Trophoblast cell (in vitro differentiated cells and primary cell): Measurements from ENCODE around the gene TACR2.

Experiments
- DNase-seq, 2 donors: peaks; one replicate each; pipeline ENCODE4 v3.0.0-alpha.2; 2016
- H2AFZ ChIP-seq: 2 replicates; pipeline ENCODE4 v1.6.1; 2013; ENCODE audit warnings: low read length, moderate library complexity, mild to moderate bottlenecking; ENCODE audit not compliant: insufficient read depth, poor library complexity
- H2AK5ac ChIP-seq: 2 replicates; pipeline ENCODE4 v1.6.1; 2013; ENCODE audit warnings: mild to moderate bottlenecking, low read length
- H2BK120ac ChIP-seq: 2 replicates; pipeline ENCODE4 v1.6.1; 2013; ENCODE audit warnings: low read length, mild to moderate bottlenecking, moderate library complexity; ENCODE audit not compliant: insufficient read depth, poor library complexity
- H2BK12ac ChIP-seq: 2 replicates; pipeline ENCODE4 v1.6.1; 2013; ENCODE audit warnings: mild to moderate bottlenecking, low read length, moderate library complexity
- H2BK5ac ChIP-seq: 2 replicates; pipeline ENCODE4 v1.6.1; 2013; ENCODE audit warnings: low read length, low read depth, moderate library complexity, mild to moderate bottlenecking; ENCODE audit not compliant: poor library complexity
- H3K14ac ChIP-seq: 2 replicates; pipeline ENCODE4 v1.6.1; 2013; ENCODE audit warnings: mild to moderate bottlenecking, low read length
- H3K18ac ChIP-seq: 2 replicates; pipeline ENCODE4 v1.6.1; 2013; ENCODE audit warnings: mild to moderate bottlenecking, low read length
- H3K23ac ChIP-seq: 2 replicates; pipeline ENCODE4 v1.6.1; 2013; ENCODE audit warnings: low read length
- H3K27ac ChIP-seq: 2 replicates; pipeline ENCODE4 v1.5.1; 2013; ENCODE audit warnings: low read depth, mild to moderate bottlenecking, inconsistent platforms, low read length, moderate library complexity
- H3K27me3 ChIP-seq: 2 replicates; pipeline ENCODE4 v1.6.1; 2013; ENCODE audit warnings: inconsistent platforms, mild to moderate bottlenecking, low read length, moderate library complexity; ENCODE audit not compliant: insufficient read depth
- H3K36me3 ChIP-seq, 2 experiments: 1 replicate in 1 of 2; 2 replicates in 1 of 2; pipeline ENCODE4 v1.6.1; 2013; ENCODE audit warnings: low read length in 2 of 2, mild to moderate bottlenecking in 2 of 2, moderate library complexity in 1 of 2; ENCODE audit not compliant: insufficient read depth in 2 of 2, control insufficient read depth in 1 of 2
- H3K4ac ChIP-seq: 2 replicates; pipeline ENCODE4 v1.6.1; 2013; ENCODE audit warnings: low read depth, mild to moderate bottlenecking, low read length, moderate library complexity
- H3K4me1 ChIP-seq, 2 experiments: 1 replicate in 1 of 2; 2 replicates in 1 of 2; pipeline ENCODE4 v1.6.1; 2013; ENCODE audit warnings: low read length in 2 of 2, mild to moderate bottlenecking in 2 of 2, moderate library complexity in 1 of 2; ENCODE audit not compliant: insufficient read depth in 2 of 2, control insufficient read depth in 1 of 2
- H3K4me2 ChIP-seq: 2 replicates; pipeline ENCODE4 v1.6.1; 2013; ENCODE audit warnings: inconsistent platforms, mild to moderate bottlenecking, low read length, moderate library complexity
- H3K4me3 ChIP-seq: 2 replicates; pipeline ENCODE4 v1.5.1; 2013; ENCODE audit warnings: mild to moderate bottlenecking, low read depth, low read length, inconsistent platforms
- H3K79me1 ChIP-seq: one replicate; pipeline ENCODE4 v1.6.1; 2013; ENCODE audit warnings: low read length
- H3K79me2 ChIP-seq: 2 replicates; pipeline ENCODE4 v1.6.1; 2013; ENCODE audit warnings: low read length, mild to moderate bottlenecking; ENCODE audit not compliant: control insufficient read depth, insufficient read depth, poor library complexity
- H3K9ac ChIP-seq: 2 replicates; pipeline ENCODE4 v1.6.1; 2013; ENCODE audit warnings: mild to moderate bottlenecking, low read length
- H3K9me3 ChIP-seq: 2 replicates; pipeline ENCODE4 v1.6.1; 2013; ENCODE audit warnings: low read depth, mild to moderate bottlenecking, control low read depth, inconsistent platforms, low read length; ENCODE audit not compliant: insufficient read depth
- H4K12ac ChIP-seq: 2 replicates; pipeline ENCODE4 v1.6.1; 2013; ENCODE audit warnings: low read depth, mild to moderate bottlenecking, low read length, moderate library complexity
- H4K8ac ChIP-seq: 2 replicates; pipeline ENCODE4 v1.6.1; 2013; ENCODE audit warnings: low read depth, mild to moderate bottlenecking, low read length, moderate library complexity
- H4K91ac ChIP-seq: one replicate; pipeline ENCODE4 v1.6.1; 2013; ENCODE audit warnings: low read depth, mild to moderate bottlenecking, low read length, moderate library complexity
- WGBS: extraction: QIAGEN DNeasy Blood & Tissue Kit; methylation state at CpG from one replicate; pipeline ENCODE4 v1.1.7; 2013; ENCODE audit warnings: missing lambda C conversion rate; ENCODE audit not compliant: insufficient read length, insufficient coverage; ENCODE audit errors: extremely low coverage; 5-methylcytosine and 5-hydroxymethylcytosine counted together

Gene TACR2

DNA sequence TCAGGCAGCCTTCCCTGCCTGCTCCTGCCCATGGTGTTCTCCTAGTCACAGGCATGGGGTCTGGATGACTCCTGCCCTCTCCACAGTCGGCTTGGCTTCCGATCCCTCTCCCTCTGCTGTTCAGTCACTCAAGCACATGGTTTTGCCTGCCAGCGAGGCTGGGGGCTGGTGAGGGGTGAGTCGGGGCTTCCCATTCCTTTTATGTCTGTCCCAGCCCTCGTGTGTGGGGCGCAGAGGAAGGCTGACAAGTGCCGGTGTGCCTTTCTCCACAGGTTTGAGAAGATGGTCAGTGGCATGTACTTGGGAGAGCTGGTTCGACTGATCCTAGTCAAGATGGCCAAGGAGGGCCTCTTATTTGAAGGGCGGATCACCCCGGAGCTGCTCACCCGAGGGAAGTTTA lies 40.1 kb downstream of the TACR2 start:
- H3K4me3 ChIP-seq: no peak overlapping the region
- no peaks in the 10 kb centered on the region for H3K79me1 ChIP-seq
- H3K9ac ChIP-seq: no peak overlapping the region
- H2AFZ ChIP-seq: no peak overlapping the region
- no peak overlapping the region for H2BK120ac ChIP-seq
- no peak overlapping the region for H3K27ac ChIP-seq
- no CpG with 5 or more reads among the region's 11 CpGs for WGBS
- no peak overlapping the region for H4K8ac ChIP-seq
- H3K27me3 ChIP-seq: no peaks in the 10 kb centered on the region
- H3K14ac ChIP-seq: no peak overlapping the region
- H4K91ac ChIP-seq: no peak overlapping the region
- H2BK5ac ChIP-seq: no peak overlapping the region
- H2AK5ac ChIP-seq: no peak overlapping the region
- no peak overlapping the region for H3K4ac ChIP-seq
- peaks cover 5 to 16% of the 10 kb centered on the region in 2 experiments for H3K4me1 ChIP-seq
- H2BK12ac ChIP-seq: no peak overlapping the region
- H3K79me2 ChIP-seq: no peaks in the 10 kb centered on the region
- H3K36me3 ChIP-seq: peaks cover 35 to 45% of the 10 kb centered on the region in 2 experiments
- no peaks in the 10 kb centered on the region for H3K9me3 ChIP-seq
- no peak overlapping the region for H3K23ac ChIP-seq
- H3K4me2 ChIP-seq: no peak overlapping the region
- H3K18ac ChIP-seq: peak overlapping the region; percentile 25
- H4K12ac ChIP-seq: no peak overlapping the region
- no peak for DNase-seq

DNA sequence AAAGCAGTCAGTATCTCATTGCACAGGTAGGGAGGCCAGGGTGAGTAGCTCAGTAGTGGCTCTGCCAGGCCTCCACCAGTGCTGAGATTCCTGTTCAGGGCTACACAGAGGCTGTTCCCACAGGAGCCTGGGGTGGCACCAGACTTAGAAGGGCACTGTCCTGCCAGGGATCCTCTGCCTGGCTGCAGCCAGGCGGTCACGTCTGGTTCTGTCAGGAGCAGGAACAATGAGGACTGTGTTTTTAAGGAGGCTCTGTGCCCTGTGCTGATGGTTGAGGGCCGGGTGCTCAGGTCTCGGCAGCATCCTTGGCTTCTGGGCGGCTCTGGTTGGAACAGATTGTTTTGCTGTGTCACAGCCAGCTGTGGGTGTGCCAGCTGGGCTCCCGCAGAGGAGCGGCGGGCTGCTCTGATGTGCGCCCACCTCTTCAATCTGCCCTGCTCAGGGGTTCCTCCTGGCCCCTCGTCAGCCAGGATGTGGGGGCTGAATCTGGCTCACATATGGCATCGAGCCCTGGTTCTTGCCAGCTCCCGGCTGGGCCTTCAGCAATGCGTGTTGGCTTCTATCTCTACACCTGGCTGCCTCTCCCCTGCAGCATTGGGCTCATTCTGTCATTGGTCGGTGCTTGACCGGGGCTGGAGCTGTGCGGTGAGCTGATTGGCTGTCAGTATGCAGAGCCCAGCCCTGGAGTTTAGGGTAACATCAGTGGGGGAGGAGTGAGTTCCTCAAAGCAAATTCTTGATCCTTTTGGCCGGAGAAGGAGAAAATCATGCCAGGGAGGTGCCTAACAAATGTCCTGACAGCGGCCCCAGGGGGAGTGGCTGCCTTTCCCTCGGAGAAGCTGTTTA lies 41.2 kb downstream of the TACR2 start:
- no peak overlapping the region for H3K4me2 ChIP-seq
- H3K4ac ChIP-seq: no peak overlapping the region
- H3K27ac ChIP-seq: no peak overlapping the region
- H2BK120ac ChIP-seq: no peak overlapping the region
- peak overlapping the region; percentile 42 for H3K18ac ChIP-seq
- no peak overlapping the region for H3K4me3 ChIP-seq
- H3K79me2 ChIP-seq: no peaks in the 10 kb centered on the region
- no peak overlapping the region for H4K12ac ChIP-seq
- no peak overlapping the region for H4K91ac ChIP-seq
- no peak for DNase-seq
- no peak overlapping the region for H3K23ac ChIP-seq
- no peak overlapping the region for H2AFZ ChIP-seq
- H3K27me3 ChIP-seq: no peaks in the 10 kb centered on the region
- no peak overlapping the region for H2BK12ac ChIP-seq
- no CpG with 5 or more reads among the region's 19 CpGs for WGBS
- peaks cover 34 to 48% of the 10 kb centered on the region in 2 experiments for H3K36me3 ChIP-seq
- H2BK5ac ChIP-seq: no peak overlapping the region
- H2AK5ac ChIP-seq: no peak overlapping the region
- H3K9me3 ChIP-seq: no peaks in the 10 kb centered on the region
- no peak overlapping the region for H3K9ac ChIP-seq
- no peak overlapping the region for H4K8ac ChIP-seq
- H3K4me1 ChIP-seq: peaks cover 5 to 16% of the 10 kb centered on the region in 2 experiments
- no peaks in the 10 kb centered on the region for H3K79me1 ChIP-seq
- peak overlapping the region; percentile 9 for H3K14ac ChIP-seq

DNA sequence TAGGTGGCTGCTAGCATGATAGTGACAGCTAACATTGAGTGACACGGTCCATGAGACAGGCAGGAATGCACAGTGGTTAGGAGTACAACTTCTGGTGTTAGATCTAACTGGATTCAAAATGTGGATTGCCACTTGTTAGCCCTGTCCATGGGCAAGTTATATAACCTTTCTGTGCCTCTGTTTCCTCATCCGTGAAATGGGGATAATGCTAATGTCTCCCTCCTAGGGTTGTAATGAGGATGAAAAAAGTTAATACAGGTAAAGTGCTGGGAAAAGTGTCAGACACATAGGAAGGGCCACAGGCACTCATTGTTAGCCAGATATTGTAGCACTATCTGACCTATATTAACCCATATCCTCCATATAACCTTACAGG lies 41.8 kb downstream of the TACR2 start:
- Histone ChIP-seq H3K4me3 (no peak overlapping the region), H3K79me2 (no peaks in the 10 kb centered on the region), H2BK5ac (no peak overlapping the region), H3K27ac (no peak overlapping the region), H2AK5ac (no peak overlapping the region), H3K4me2 (no peak overlapping the region), H3K9ac (no peak overlapping the region), H3K9me3 (no peaks in the 10 kb centered on the region), H3K14ac (no peak overlapping the region), H3K4ac (no peak overlapping the region), H4K8ac (no peak overlapping the region), H4K12ac (no peak overlapping the region), H2AFZ (no peak overlapping the region), H4K91ac (no peak overlapping the region), H2BK120ac (no peak overlapping the region), H2BK12ac (no peak overlapping the region), H3K4me1 (peaks cover 5 to 16% of the 10 kb centered on the region in 2 experiments), H3K27me3 (no peaks in the 10 kb centered on the region), H3K23ac (no peak overlapping the region), H3K18ac (peak overlapping the region; percentile 3), H3K36me3 (peaks cover 30 to 48% of the 10 kb centered on the region in 2 experiments), H3K79me1 (no peaks in the 10 kb centered on the region)
- DNase-seq: no peak
- no CpG with 5 or more reads among the region's 2 CpGs for WGBS

DNA sequence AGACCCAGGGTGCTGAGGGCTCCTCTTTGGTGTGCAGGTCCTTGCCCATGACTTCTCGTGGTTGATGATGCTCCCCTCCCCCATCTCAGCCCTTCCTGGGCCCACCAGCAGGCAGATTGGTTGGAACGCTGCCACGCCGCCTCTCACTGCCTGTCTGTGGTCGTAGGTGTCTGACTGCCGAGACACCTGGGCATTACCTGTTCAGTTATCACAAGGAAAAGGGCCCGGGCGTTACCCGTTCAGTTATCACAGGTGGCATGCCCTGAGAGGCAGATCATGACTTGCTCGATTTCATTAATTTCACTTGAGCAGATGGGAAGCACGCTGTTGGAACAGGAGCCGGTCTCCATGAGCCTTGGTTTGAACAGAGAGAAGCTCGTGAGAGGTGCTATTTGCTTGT lies 42.5 kb downstream of the TACR2 start:
- Histone ChIP-seq H2AK5ac (no peak overlapping the region), H3K23ac (no peak overlapping the region), H2BK12ac (no peak overlapping the region), H2AFZ (no peak overlapping the region), H3K4ac (no peak overlapping the region), H3K4me3 (no peak overlapping the region), H3K9me3 (no peaks in the 10 kb centered on the region), H4K12ac (no peak overlapping the region), H3K9ac (no peak overlapping the region), H3K27me3 (no peaks in the 10 kb centered on the region), H4K8ac (no peak overlapping the region), H3K36me3 (peaks cover 28 to 45% of the 10 kb centered on the region in 2 experiments), H3K79me2 (no peaks in the 10 kb centered on the region), H2BK5ac (no peak overlapping the region), H3K4me2 (no peak overlapping the region), H3K27ac (no peak overlapping the region), H4K91ac (no peak overlapping the region), H3K4me1 (peaks cover 5 to 16% of the 10 kb centered on the region in 2 experiments), H3K14ac (no peak overlapping the region), H2BK120ac (no peak overlapping the region), H3K18ac (no peak overlapping the region), H3K79me1 (no peaks in the 10 kb centered on the region)
- DNase-seq: no peak
- WGBS: no CpG with 5 or more reads among the region's 13 CpGs
